CD14-positive monocyte (primary cell): ENCODE data around the gene PIK3R3. TPM values are rescaled to one million over a fixed set of nuclear protein-coding genes. Genes with fewer than 3 reads are reported as not detected.

Experiments
- DNase-seq, 3 donors: peaks; one replicate each; pipeline ENCODE4 v3.0.0-alpha.2; 2011 to 2022
- H2AFZ ChIP-seq: 2 replicates; pipeline ENCODE4 v1.6.0; 2012; ENCODE audit warnings: mild to moderate bottlenecking, low read depth, low read length, inconsistent platforms; ENCODE audit not compliant: insufficient read depth, poor library complexity, severe bottlenecking
- H3K27ac ChIP-seq, 2 donors: 1 replicate in 1 of 2; 2 replicates in 1 of 2; pipeline ENCODE4 v1.5.1; 2012 to 2013; ENCODE audit warnings: low read length in 2 of 2, control low read depth in 1 of 2, inconsistent platforms in 1 of 2, low read depth in 1 of 2, mild to moderate bottlenecking in 1 of 2
- H3K27me3 ChIP-seq, 2 donors: one replicate each; pipeline versions ENCODE4 v1.6.0 to v1.6.1; 2011 to 2013; ENCODE audit warnings: low read length in 2 of 2; ENCODE audit not compliant: control insufficient read depth in 2 of 2, insufficient read depth in 2 of 2
- H3K36me3 ChIP-seq, 2 donors: replicated peaks in 1 of 2; 1 replicate in 1 of 2; 2 replicates in 1 of 2; pipeline versions ENCODE4 v1.5.1 to v1.6.1; 2012 to 2013; ENCODE audit warnings: low read length in 2 of 2, control low read depth in 1 of 2, inconsistent platforms in 1 of 2, mild to moderate bottlenecking in 1 of 2; ENCODE audit not compliant: insufficient read depth in 2 of 2, control insufficient read depth in 1 of 2
- H3K4me1 ChIP-seq, 2 donors: 1 replicate in 1 of 2; 2 replicates in 1 of 2; pipeline versions ENCODE4 v1.5.1 to v1.6.1; 2012 to 2013; ENCODE audit warnings: low read length in 2 of 2, control low read depth in 1 of 2, inconsistent platforms in 1 of 2, mild to moderate bottlenecking in 1 of 2, moderate library complexity in 1 of 2; ENCODE audit not compliant: insufficient read depth in 2 of 2, control insufficient read depth in 1 of 2
- H3K4me2 ChIP-seq: replicated peaks from 2 replicates; pipeline ENCODE3; 2012; ENCODE audit warnings: low read length, moderate library complexity, mild to moderate bottlenecking; ENCODE audit not compliant: poor library complexity, severe bottlenecking; ENCODE audit errors: extremely low read depth
- H3K4me3 ChIP-seq, 3 experiments: fragments of 200-600 bp in 1 of 3; sonication (generic) in 1 of 3; replicated peaks in 1 of 3; 1 replicate in 2 of 3; 2 replicates in 1 of 3; pipeline ENCODE4 v1.5.1; 2011 to 2013; ENCODE audit warnings: low read length in 3 of 3, mild to moderate bottlenecking in 3 of 3, control low read depth in 2 of 3, low read depth in 2 of 3, inconsistent platforms in 1 of 3, moderate library complexity in 1 of 3
- H3K79me2 ChIP-seq: 2 replicates; pipeline ENCODE4 v1.6.0; 2012; ENCODE audit warnings: mild to moderate bottlenecking, control low read depth, inconsistent platforms, low read length, moderate library complexity; ENCODE audit not compliant: insufficient read depth
- H3K9ac ChIP-seq: 2 replicates; pipeline ENCODE4 v1.6.0; 2017; ENCODE audit warnings: low read length, mild to moderate bottlenecking; ENCODE audit not compliant: insufficient read depth, poor library complexity, severe bottlenecking
- H3K9me3 ChIP-seq, 2 donors: replicated peaks in 1 of 2; 1 replicate in 1 of 2; 2 replicates in 1 of 2; pipeline versions ENCODE4 v1.5.1 to v1.6.1; 2012 to 2013; ENCODE audit warnings: low read length in 2 of 2, control low read depth in 1 of 2; ENCODE audit not compliant: control insufficient read depth in 1 of 2, insufficient read depth in 1 of 2
- H4K20me1 ChIP-seq: 2 replicates; pipeline ENCODE4 v1.6.0; 2012; ENCODE audit warnings: mild to moderate bottlenecking, low read length, control low read depth, moderate library complexity; ENCODE audit not compliant: insufficient read depth
- H3K27ac Mint-ChIP-seq, 7 donors: one replicate each; pipeline ENCODE4 v1.8.0; 2020; ENCODE audit warnings: mild to moderate bottlenecking in 7 of 7, mixed read lengths in 7 of 7, moderate library complexity in 6 of 7, inconsistent platforms in 2 of 7
- H3K27me3 Mint-ChIP-seq, 3 donors: one replicate each; pipeline ENCODE4 v1.8.0; 2021 to 2022; ENCODE audit warnings: low read depth in 3 of 3, mild to moderate bottlenecking in 3 of 3, mixed read lengths in 3 of 3, moderate library complexity in 3 of 3, inconsistent platforms in 1 of 3
- H3K36me3 Mint-ChIP-seq, 2 donors: one replicate each; pipeline ENCODE4 v1.8.0; 2020; ENCODE audit warnings: mixed read lengths in 2 of 2, inconsistent platforms in 1 of 2, mild to moderate bottlenecking in 1 of 2
- H3K4me1 Mint-ChIP-seq: one replicate; pipeline ENCODE4 v1.8.0; 2020; ENCODE audit warnings: mild to moderate bottlenecking, mixed read lengths
- H3K4me3 Mint-ChIP-seq, 2 donors: one replicate each; pipeline ENCODE4 v1.8.0; 2020; ENCODE audit warnings: mild to moderate bottlenecking in 2 of 2, mixed read lengths in 2 of 2, moderate library complexity in 1 of 2
- H3K9me3 Mint-ChIP-seq, 7 donors: one replicate each; pipeline ENCODE4 v1.8.0; 2020 to 2022; ENCODE audit warnings: mixed read lengths in 7 of 7, mild to moderate bottlenecking in 6 of 7, moderate library complexity in 6 of 7, inconsistent platforms in 2 of 7
- CTCF ChIP-seq: fragments of 200-600 bp; IDR thresholded peaks from one replicate; pipeline ENCODE4 v1.8.0; 2022; ENCODE audit warnings: antibody characterized with exemption, mild to moderate bottlenecking
- WGBS: methylation state at CpG from one replicate; pipeline ENCODE4 v1.1.5; 2013; ENCODE audit warnings: missing lambda C conversion rate; ENCODE audit not compliant: insufficient coverage; 5-methylcytosine and 5-hydroxymethylcytosine counted together
- intact Hi-C, 2 donors: fragments of 100-400 bp; cut with micrococcal nuclease; formaldehyde crosslinking; loops; one replicate each; pipeline versions ENCODE4 v1.15.0 to v1.15.1; 2023
- polyA plus RNA-seq, 3 donors: library from polyadenylated mRNA; depleted of rRNA in 1 of 3; unstranded in 2 of 3; stranded (reverse) in 1 of 3; fragments of 300-500 nt in 2 of 3; fragments of >200 nt in 1 of 3; fragmentation: Illumina TruSeq in 2 of 3; gene quantifications; 1 replicate in 2 of 3; 2 replicates in 1 of 3; pipeline ENCODE4 v1.2.3, GENCODE V29; 2012 to 2021

The PIK3R3 gene
- polyA plus RNA-seq, 3 donors, result 0.09 to 0.28 (median 0.17) TPM

- H3K27ac Mint-ChIP-seq, result no peak overlapping the region
- Histone ChIP-seq H3K27ac (no peak overlapping the region), H2AFZ (no peak overlapping the region), H3K4me2 (no peak overlapping the region), H3K79me2 (no peaks in the 10 kb centered on the region), H3K27me3 (no peaks in the 10 kb centered on the region), H3K4me1 (peaks cover 32 to 41% of the 10 kb centered on the region in 2 donors), H4K20me1 (no peaks in the 10 kb centered on the region), H3K4me3 (no peak overlapping the region), H3K9ac (no peak overlapping the region), H3K9me3 (no peaks in the 10 kb centered on the region), H3K36me3 (peaks cover 19 to 46% of the 10 kb centered on the region in 2 donors)
- no peak for DNase-seq
- H3K4me1 Mint-ChIP-seq, result peaks cover 43% of the 10 kb centered on the region
- H3K27me3 Mint-ChIP-seq, result no peaks in the 10 kb centered on the region
- H3K4me3 Mint-ChIP-seq, result no peak overlapping the region
- peaks cover 37 to 44% of the 10 kb centered on the region in 2 donors for H3K36me3 Mint-ChIP-seq
- no CpG with 5 or more reads among the region's 1 CpG for WGBS
- intact Hi-C loops, result no loop called here
- TF ChIP-seq CTCF, result no peak
- no peaks in the 10 kb centered on the region for H3K9me3 Mint-ChIP-seq
Measured at GRCh38 chr1:46005594-46005993, 126.8 kb downstream of the PIK3R3 start.

- H3K9me3 Mint-ChIP-seq, result no peaks in the 10 kb centered on the region
Measured at GRCh38 chr1:46004492-46004891, 127.9 kb downstream of the PIK3R3 start.

More at GRCh38 chr1:46004492-46004891, 127.9 kb downstream of the PIK3R3 start:
- H3K4me3 Mint-ChIP-seq, result no peak overlapping the region
- peaks cover 32 to 41% of the 10 kb centered on the region in 2 donors for H3K4me1 ChIP-seq
- H3K9me3 ChIP-seq, result no peaks in the 10 kb centered on the region
- H3K27me3 ChIP-seq, result no peaks in the 10 kb centered on the region
- intact Hi-C loops, result no loop called here
- H3K27ac ChIP-seq, result peak overlapping the region in 1 of 2 donors; percentile 74
- no peak overlapping the region for H3K4me3 ChIP-seq
- no peaks in the 10 kb centered on the region for H3K79me2 ChIP-seq
- no peaks in the 10 kb centered on the region for H4K20me1 ChIP-seq
- H3K27me3 Mint-ChIP-seq, result no peaks in the 10 kb centered on the region
- peaks cover 45% of the 10 kb centered on the region for H3K4me1 Mint-ChIP-seq
- H3K36me3 ChIP-seq, result peaks cover 14 to 35% of the 10 kb centered on the region in 2 donors
- no peak overlapping the region for H2AFZ ChIP-seq
- H3K36me3 Mint-ChIP-seq, result peaks cover 31 to 45% of the 10 kb centered on the region in 2 donors
- H3K27ac Mint-ChIP-seq, result peak overlapping the region in 1 of 7 donors; percentile 88
- no CpG with 5 or more reads among the region's 1 CpG for WGBS
- H3K4me2 ChIP-seq, result no peak overlapping the region
- no peak for TF ChIP-seq CTCF
- DNase-seq, result no peak
- no peak overlapping the region for H3K9ac ChIP-seq
